ENCODE data around the gene SPATA6L.
A peak's percentile ranks its signal among the peaks of the same experiment; 100 is the strongest.
"Not testable (repeated sequence)": the region's sequence is repeated elsewhere in the genome, so short reads cannot be mapped to it uniquely, and the experiment has no call there.

Gene SPATA6L

GRCh38 chr9:4677392-4677791 lies 11.1 kb upstream of the SPATA6L start:
- no peak for DNase-seq (ENCODE audit: low read depth in 2 of 2)

DNA sequence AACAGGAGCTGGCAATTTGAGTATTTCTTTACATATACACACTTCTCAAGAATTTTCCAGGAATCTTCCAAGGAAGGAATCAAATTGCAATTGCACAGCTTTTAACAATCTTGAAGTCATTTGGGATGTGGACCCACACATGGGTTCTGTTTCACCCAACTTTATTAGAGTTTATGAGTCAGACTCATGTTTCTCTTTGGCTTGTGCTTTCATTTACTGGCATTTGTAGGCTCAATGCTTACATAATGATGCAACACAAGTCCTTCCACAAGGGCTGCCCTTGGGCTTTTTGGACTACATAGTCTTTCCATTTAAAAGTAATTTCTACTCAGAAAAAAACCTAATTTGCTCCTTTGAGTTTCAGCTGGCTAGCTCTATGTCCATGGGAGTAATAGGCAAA lies 8.5 kb upstream of the SPATA6L start:
- DNase-seq (ENCODE audit: low read depth in 2 of 2) = no peak

DNA sequence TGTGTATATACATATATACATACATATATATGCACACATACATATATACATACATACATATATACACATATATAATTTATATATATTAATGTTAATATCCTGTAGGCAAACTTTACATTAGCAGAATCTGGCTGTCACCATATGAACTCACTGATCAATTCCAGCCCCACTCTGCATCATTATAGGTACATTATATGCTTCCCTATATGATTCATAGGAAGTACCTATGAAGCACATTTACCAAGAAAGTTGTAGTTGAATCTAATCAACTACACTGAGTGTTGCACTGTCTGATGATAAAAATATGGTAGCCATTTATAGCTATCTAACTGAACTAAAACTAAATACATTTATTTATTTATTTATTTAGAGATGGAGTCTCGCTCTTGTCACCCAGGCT lies 5.5 kb upstream of the SPATA6L start:
- DNase-seq (ENCODE audit: low read depth in 2 of 2) = no peak

DNA sequence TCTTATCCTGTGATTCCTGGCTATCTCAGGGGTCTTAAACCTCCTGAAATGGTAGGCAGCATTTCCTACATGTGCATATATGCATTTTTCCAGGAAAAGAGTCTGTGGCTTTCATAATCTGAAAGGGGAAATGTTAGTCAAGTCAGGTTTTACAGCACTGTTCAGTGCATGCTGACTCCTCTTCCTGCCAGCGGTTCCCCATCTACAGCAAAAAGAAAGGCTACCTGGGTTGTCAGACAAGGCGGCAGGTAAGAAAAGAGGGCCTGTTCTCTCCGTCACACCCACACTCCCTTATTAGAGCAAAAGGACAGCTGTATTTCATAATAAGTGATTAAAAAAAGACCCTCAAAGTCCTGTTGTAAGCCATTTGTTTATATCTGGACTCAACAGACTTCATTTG lies 4.3 kb upstream of the SPATA6L start:
- DNase-seq (ENCODE audit: low read depth in 2 of 2) = no peak

- no peak for DNase-seq (ENCODE audit: low read depth in 2 of 2)
Observed at GRCh38 chr9:4669890-4670289, 3.6 kb upstream of the SPATA6L start.

- no peak for DNase-seq (ENCODE audit: low read depth in 2 of 2)
Observed at GRCh38 chr9:4668604-4669003, 2.3 kb upstream of the SPATA6L start.

- DNase-seq (ENCODE audit: low read depth in 2 of 2) = no peak
Observed at GRCh38 chr9:4667681-4668080, 1.4 kb upstream of the SPATA6L start.

DNA sequence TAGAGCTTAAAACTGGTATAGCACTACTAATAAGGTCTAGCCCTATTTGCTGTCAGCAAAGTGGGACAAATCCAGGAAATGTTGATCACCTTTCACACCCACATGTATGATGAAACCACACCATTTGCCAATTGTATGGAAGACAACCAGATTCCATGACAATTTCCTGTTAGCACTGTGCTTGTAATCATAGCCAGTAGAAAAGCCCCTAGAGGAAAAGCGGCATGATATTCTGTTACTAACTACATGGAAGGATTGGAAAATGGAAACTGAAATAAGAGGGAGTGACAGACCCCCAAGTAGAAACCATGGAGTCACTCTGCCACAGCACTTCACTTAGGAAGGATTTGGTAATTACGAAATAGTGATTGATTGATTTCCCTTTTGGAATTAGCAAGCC lies 923 bp downstream of the SPATA6L start:
- no peak for DNase-seq (ENCODE audit: low read depth in 2 of 2)

DNA sequence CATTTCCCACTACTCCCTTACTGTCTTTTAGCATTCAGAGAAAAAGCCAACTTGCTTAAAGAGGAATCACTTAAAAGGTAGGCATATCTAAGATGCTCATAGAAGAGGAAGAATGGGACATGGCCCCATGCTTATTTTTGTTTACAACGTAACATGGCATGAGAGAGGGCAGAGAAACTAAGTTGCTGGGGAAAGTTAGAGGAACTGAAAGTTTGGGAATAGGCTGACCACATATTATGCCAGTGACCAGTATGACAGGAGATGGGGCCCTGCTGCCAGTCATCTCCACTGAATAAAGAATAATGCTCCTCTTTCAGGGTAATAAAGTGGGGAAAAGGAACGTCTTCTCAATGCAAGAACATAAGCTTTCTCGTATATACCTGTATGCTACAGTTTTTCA lies 2.3 kb downstream of the SPATA6L start:
- DNase-seq (ENCODE audit: low read depth in 2 of 2) = no peak

- no peak for DNase-seq (ENCODE audit: low read depth in 2 of 2)
Observed at GRCh38 chr9:4662989-4663792, 3.1 kb downstream of the SPATA6L start.

GRCh38 chr9:4662108-4662988 lies 3.9 kb downstream of the SPATA6L start, which contains the start of gene PLPP6:
TSS of gene PLPP6 (plus strand) at chr9:4662294. CDS start at chr9:4662376, 82 bp downstream.
- DNase-seq (ENCODE audit: low read depth in 2 of 2) = peak; percentile 41 to 56

GRCh38 chr9:4661611-4662010 lies 4.7 kb downstream of the SPATA6L start:
- DNase-seq (ENCODE audit: low read depth in 2 of 2) = no peak

DNA sequence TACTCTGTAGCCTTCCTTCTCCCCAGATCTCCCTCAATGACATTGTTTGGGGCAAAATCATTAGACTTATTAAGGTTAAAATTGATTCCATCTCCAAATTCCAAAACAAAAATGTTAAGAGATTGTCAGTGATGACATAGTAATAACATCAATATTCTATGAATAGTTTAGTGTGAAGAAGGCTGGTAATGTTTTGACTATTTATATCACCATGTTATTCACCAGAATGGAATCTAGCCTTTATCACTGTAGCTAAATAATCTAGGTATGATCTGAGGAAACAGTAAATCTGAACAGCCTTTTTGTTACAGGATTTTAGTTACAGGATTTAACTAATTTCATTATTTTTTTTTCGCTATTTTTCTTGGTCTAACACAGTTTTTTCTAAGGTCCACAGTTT lies 5.1 kb downstream of the SPATA6L start:
- no peak for DNase-seq (ENCODE audit: low read depth in 2 of 2)

- not testable (repeated sequence) for DNase-seq (ENCODE audit: low read depth in 2 of 2)
Observed at GRCh38 chr9:4660665-4661064, 5.6 kb downstream of the SPATA6L start.

DNA sequence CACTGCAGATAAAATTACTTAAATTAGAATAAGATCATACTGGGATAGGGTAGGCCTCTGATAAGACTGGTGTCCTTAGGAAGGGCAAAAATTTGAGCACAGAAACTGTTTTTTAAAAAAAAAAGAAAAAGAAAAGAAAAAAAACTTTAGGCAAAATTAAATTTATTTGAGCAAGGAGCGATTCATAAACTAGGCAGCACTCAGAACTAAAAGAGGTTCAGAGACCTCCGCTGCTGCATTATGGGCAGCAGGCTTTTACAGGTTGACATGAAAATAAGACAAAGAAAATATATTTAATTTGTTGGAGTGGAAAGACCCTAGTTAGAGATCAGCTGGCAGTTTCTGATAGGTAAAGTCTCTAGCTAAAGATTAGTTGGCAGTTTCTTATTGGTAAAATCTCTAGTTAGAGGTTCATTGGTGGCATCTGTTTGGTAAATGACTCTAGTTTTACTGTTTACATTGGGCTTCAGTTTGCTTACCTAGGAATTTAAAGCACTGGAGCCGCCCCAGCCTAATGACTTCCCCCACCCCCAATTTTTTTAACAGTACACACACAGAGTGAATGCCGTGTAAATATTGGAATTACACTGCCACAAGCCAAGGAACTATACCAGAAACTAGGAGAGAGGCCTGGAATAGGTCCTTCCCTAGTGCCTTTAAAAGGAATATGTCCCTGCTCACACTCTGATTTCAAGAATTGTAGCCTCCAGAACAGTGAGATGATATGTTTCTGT lies 8.7 kb downstream of the SPATA6L start:
- DNase-seq (ENCODE audit: low read depth in 2 of 2) = no peak

DNA sequence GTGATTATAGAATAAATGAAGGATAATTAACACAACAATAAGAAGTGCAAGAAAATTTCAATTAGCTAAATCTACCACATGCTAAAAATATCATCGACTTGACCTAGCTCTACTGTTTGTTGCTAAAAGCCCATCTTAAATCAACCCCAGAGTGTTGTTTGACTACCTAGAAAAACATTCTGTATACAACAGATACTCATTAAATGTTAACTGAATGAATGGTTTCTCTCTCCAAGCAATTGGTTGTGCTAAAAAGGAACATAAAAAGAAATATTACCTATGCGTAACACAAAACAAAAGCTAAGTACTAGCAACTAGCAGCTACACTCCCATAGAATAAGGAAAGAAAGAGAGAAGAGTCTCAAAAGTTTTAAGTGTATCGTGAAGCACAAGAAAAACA lies 9.7 kb downstream of the SPATA6L start:
- DNase-seq (ENCODE audit: low read depth in 2 of 2) = no peak

GRCh38 chr9:4656196-4656595 lies 10.1 kb downstream of the SPATA6L start:
- DNase-seq (ENCODE audit: low read depth in 2 of 2) = not testable (repeated sequence)

DNA sequence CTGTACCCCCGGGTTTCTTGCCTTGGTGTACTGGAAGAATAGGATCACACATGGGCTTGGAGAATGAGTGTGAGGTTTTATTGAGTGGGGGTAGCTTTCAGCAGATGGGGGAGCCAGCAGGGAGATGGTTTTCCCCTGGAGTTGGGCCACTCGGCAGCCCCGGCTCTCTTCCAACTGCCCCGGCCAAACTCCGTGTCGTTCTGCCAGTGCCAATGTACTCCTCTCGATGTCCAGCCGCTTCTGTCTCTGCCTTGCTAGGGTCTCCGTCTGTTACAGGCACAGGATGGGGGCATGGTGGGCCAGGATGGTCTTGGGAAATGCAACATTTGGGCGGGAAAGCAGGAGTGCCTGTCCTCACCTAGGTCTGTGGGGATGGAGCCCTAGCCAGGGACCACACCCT lies 11.7 kb downstream of the SPATA6L start:
- DNase-seq (ENCODE audit: low read depth in 2 of 2) = no peak

- no peak for DNase-seq (ENCODE audit: low read depth in 2 of 2)
Observed at GRCh38 chr9:4654084-4654483, 12.2 kb downstream of the SPATA6L start.

DNA sequence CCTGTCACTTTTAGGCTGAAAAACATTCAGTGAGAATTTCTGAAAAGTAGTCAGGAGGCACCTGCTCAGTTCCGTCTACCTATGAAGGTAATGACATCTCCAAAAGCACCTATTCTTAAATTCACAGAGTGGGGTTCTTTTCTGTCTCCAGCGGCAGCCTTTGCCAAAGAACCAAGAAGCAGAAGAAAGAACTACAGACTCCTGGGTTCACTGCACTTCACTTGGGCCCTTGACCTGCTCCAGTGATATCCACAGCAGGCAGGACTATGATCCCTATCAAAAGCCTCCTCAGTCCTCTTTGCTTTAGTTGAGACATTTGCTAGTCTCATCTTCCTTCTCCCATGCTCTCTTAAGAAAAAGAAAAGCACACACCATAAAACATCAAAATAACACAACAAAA lies 23.9 kb downstream of the SPATA6L start:
- DNase-seq (ENCODE audit: low read depth in 2 of 2) = no peak

DNA sequence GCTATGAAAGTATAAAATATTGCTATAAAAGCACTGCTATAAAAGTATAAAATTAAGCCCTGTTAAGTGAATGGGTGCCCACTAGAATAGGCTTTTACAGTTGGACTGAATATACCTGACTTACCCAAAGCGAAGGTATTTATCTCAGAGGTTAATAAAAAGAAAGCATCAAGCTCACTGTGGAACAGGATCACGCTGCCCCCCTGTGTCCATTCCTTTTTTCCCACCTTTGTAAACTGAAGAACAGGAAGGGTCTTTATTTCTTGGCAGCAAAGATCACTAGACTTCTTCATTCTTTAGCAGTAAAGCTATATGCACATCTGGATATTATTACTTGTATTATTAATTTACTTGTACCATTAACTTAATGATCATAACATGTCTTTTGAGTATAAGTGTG lies 26.3 kb downstream of the SPATA6L start:
- DNase-seq (ENCODE audit: low read depth in 2 of 2) = no peak

DNA sequence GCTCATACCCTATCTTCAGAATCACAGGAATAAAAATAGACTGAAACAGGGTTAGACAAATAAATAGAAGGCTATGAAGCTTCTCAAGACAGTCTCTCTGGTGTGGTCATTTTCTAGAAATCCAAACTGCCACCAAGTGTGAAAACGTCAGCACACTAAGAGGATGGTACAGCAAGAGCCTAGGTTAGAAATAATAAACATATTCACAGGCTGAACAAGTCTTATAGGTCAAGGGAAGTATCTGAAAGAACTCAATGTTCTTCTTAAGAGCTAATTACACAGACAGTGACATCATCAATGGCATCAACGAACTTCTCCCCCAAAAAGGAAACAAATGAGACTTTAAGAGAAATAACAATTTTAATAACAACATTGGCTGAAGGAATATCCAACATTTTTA lies 26.9 kb downstream of the SPATA6L start:
- no peak for DNase-seq (ENCODE audit: low read depth in 2 of 2)
